AG04450 (cell line): ENCODE measurements around the gene RPTOR. TPM values are rescaled to one million over a fixed set of nuclear protein-coding genes. Genes with fewer than 3 reads are reported as not detected.

ENCODE experiments used
- CTCF ChIA-PET: fragments of 300-600, 350-600 bp; formaldehyde crosslinking; extraction: SDS; loops from one replicate; lab custom pipeline; 2022; ENCODE audit warnings: antibody characterized with exemption, inconsistent platforms; lab: Charles Lee
- POLR2A ChIA-PET: fragments of 350-600 bp; formaldehyde crosslinking; extraction: SDS; loops from one replicate; lab custom pipeline; 2021; ENCODE audit warnings: antibody characterized with exemption, inconsistent platforms; lab: Yijun Ruan, JAX
- DNase-seq: peaks from one replicate; pipeline ENCODE4 v3.0.0-alpha.2; 2011; ENCODE audit warnings: low read depth, low spot score
- H3K27ac ChIP-seq: one replicate; pipeline ENCODE4 v1.5.1; 2012; ENCODE audit warnings: low read depth, low read length, control low read depth
- H3K27me3 ChIP-seq: one replicate; pipeline ENCODE4 v1.6.0; 2012; ENCODE audit warnings: low read length; ENCODE audit not compliant: control insufficient read depth, insufficient read depth
- H3K4me3 ChIP-seq: 2 replicates; pipeline ENCODE4 v1.5.1; 2011; ENCODE audit warnings: mild to moderate bottlenecking, low read depth, low read length, control low read depth
- H3K9me3 ChIP-seq: 2 replicates; pipeline ENCODE4 v1.5.1; 2012; ENCODE audit warnings: low read length; ENCODE audit not compliant: control insufficient read depth, insufficient read depth
- polyA plus RNA-seq: library from polyadenylated mRNA; depleted of rRNA; stranded (reverse); fragments of >200 nt; gene quantifications from 2 replicates; pipeline ENCODE4 v1.2.3, GENCODE V29; 2011
- TF ChIP-seq, protein P1 (sequence below): IDR thresholded peaks from 2 replicates; pipeline ENCODE4 v1.5.1; 2011; ENCODE audit warnings: low read depth, low read length, control low read depth, inconsistent platforms

The RPTOR gene
- polyA plus RNA-seq, 1 experiment = 6.2 TPM

DNA sequence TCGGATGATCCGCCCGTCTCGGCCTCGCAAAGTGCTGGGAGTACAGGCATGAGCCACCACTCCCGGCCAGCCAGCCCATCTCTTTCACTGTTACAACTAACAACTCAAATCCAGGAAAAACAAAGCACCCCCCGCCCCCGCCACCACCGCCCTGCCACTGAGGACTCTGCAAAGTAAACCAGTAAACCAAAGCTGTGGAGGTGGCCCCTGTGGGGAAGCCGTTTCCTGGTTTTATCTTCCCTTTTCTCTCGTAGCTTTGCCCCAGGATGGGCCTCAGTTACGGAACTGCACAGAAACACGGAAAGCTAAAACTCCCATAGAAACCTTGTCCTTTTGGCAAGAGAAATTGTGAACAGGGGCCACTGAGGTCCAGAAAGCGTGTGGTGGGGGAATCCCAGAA lies 464.5 kb downstream of the RPTOR start:
- POLR2A ChIA-PET = no interaction called here
- CTCF ChIA-PET = interaction anchor here (1.5 to 2.8 kb wide), 2 partner anchors 14 to 92 kb away, joined by 3 to 15 read pairs; no protein-coding TSS in a partner anchor

DNA sequence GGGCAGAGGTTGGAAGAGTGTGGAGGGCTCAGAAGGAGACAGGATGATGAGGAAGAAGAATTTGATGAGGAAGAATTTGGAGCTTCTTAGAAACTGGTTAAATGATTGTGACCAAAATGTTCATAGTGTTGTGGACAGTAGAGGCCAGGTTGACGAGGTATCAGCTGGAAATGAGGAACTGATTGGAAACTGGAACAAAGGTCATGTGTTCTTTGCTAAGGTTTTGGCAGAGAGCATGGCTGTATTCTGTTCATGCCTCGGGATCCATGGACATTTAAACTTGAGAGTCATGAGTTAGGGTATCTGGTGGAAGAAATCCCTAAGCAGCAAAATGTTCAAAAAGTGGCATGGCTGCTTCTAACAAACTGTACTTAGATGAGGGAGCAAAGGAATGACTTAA lies 466.3 kb downstream of the RPTOR start:
- ChIA-PET POLR2A (no interaction called here), CTCF (interaction anchor here (2.8 kb wide), 1 partner anchor 12 kb away, joined by 15 read pairs; no protein-coding TSS in a partner anchor)
- DNase-seq = no peak
- Histone ChIP-seq H3K4me3 (no peak overlapping the region), H3K9me3 (peaks cover 8% of the 10 kb centered on the region), H3K27me3 (peaks cover 11% of the 10 kb centered on the region), H3K27ac (no peak overlapping the region)
- TF ChIP-seq, protein P1, sequence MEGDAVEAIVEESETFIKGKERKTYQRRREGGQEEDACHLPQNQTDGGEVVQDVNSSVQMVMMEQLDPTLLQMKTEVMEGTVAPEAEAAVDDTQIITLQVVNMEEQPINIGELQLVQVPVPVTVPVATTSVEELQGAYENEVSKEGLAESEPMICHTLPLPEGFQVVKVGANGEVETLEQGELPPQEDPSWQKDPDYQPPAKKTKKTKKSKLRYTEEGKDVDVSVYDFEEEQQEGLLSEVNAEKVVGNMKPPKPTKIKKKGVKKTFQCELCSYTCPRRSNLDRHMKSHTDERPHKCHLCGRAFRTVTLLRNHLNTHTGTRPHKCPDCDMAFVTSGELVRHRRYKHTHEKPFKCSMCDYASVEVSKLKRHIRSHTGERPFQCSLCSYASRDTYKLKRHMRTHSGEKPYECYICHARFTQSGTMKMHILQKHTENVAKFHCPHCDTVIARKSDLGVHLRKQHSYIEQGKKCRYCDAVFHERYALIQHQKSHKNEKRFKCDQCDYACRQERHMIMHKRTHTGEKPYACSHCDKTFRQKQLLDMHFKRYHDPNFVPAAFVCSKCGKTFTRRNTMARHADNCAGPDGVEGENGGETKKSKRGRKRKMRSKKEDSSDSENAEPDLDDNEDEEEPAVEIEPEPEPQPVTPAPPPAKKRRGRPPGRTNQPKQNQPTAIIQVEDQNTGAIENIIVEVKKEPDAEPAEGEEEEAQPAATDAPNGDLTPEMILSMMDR = no peak

More for the DNA sequence above, 464.5 kb downstream of the RPTOR start:
- TF ChIP-seq, protein P1 = no peak
- no peak overlapping the region for H3K27ac ChIP-seq
- no peak overlapping the region for H3K4me3 ChIP-seq
- H3K27me3 ChIP-seq = peaks cover 22% of the 10 kb centered on the region
- no peak for DNase-seq
- peaks cover 8% of the 10 kb centered on the region for H3K9me3 ChIP-seq

DNA sequence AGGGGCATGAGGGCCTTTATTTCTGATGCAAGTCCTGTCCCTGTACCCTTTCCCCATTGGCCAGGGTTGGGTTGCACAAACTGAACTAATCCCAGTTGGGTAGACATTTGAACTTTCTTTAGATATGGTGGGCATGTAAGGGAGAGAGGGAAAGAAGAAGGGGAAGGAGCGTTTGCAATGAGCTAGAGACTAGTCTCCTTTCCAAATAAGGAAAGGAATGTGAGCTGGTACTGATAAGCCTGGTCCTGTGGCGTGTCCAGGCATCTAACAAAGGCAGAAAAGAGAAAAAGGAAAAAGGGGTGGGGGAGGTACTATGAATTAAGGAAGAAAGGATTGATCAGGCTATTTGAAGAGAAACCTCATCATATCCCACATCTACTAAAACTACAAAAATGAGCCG lies 467.3 kb downstream of the RPTOR start:
- Histone ChIP-seq H3K27ac (no peak overlapping the region), H3K4me3 (no peak overlapping the region), H3K27me3 (peaks cover 4% of the 10 kb centered on the region), H3K9me3 (peaks cover 8% of the 10 kb centered on the region)
- POLR2A ChIA-PET = no interaction called here
- TF ChIP-seq, protein P1 = no peak
- DNase-seq = no peak
- CTCF ChIA-PET = interaction anchor here (0.7 to 2.1 kb wide), 3 partner anchors 12 to 87 kb away, joined by 3 to 7 read pairs (median 4); no protein-coding TSS in a partner anchor

DNA sequence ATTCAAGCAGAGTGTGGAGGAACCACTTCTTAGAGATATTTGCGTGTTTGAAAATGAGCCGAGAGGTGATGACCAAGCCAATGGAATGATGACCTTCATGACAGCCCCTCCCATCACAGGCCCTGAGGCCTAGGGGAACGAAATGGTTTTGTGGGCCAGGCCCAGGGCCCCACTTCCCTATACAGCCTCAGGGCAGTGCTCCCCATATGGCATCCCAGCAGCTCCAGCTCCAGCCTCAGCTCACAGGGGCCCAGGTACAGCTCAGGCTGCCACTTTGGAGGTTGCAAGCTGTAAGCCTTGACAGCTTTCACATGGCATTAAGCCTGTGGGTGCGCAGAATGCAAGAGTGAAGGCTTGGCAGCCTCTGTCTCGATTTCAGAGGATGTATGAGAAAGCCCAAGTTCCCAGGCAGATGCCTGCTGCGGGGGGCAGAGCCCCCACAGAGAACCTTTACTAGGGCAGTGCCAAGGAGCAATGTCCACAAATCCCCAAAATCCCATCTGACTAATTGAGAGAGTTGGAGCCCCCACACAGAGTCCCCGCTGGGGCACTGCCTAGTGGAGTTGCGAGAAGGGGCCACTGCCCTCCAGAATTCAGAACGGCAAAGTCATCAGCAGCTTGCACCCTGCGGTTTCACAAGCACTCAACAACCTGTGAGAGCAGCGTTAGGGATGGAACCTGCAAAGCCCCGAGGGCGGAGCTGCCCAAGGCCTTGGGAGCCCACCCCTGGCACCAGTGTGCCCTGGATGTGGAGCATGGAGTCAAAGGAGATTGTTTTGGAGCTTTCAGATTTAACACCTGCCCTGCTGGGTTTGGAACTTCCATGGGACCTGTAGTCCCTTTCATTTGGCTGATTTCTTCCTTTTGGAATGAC lies 468.2 kb downstream of the RPTOR start:
- CTCF ChIA-PET = interaction anchor here (0.5 to 2.1 kb wide), 4 partner anchors 11 to 1174 kb away, joined by 3 to 8 read pairs (median 6); partner anchors contain the start of gene CBX4
- no peak for DNase-seq

More for the DNA sequence above, 468.2 kb downstream of the RPTOR start:
- no peak overlapping the region for H3K4me3 ChIP-seq
- peaks cover 4% of the 10 kb centered on the region for H3K27me3 ChIP-seq
- no peak overlapping the region for H3K27ac ChIP-seq
- POLR2A ChIA-PET = no interaction called here
- TF ChIP-seq, protein P1 = no peak
- peaks cover 8% of the 10 kb centered on the region for H3K9me3 ChIP-seq
